ENCODE data around the gene VPS36.
"Not testable (repeated sequence)": the region's sequence is repeated elsewhere in the genome, so short reads cannot be mapped to it uniquely, and the experiment has no call there.

VPS36 gene

DNA sequence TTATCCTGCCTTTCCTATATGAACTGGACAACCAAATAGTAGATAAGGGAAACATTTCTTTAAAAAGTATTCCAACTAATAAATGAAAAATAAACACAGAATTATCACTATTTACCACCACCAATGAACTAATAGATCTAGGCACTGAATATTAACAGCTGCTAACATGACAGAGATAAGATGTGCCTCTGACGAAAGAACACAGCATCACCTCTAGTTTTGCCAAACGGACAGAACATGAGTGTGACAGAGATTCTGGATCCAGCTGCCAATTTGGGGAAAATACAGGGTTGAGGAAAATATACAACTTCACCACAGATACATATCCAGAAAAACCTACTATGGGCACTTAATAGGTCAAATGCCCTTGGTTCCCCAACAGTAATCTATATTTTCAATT, 18.0 kb downstream of the VPS36 start:
- no peak for DNase-seq

DNA sequence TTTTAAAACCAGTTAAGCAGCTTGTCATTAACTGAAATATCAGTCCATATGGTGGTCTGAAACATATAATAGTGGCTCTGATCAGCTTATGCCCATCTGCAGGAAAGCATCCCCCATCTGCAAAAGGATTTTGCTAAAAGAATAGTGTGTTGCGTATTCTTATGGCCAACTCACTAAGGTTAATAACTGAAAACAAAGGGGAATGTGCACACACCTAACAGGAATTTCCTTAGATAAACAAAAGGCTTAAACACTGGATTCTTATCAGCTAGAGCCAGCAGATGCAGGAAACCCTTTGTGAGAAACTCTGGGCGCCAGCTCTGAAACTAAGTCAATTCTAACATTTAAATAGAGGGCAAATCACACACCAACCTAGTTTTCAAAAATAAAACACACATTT, 22.1 kb downstream of the VPS36 start:
- no peak for DNase-seq

DNA sequence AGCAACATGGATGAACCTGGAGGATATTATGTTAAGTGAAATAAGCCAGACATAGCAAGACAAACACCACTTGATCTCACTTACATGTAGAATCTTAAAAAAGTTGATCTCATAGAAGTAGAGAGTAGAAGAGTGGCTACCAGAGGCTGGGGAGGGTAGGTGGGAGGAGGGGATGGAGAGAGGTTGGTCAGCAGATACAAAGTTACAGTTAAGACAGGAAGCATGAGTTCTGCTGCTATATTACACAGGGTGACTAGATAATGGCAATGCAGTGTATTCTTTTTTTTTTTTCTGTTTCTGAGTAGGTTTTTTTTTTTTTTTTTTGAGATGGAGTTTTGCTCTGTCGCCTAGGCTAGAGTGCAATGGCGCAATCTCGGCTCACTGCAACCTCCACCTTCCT, 29.2 kb downstream of the VPS36 start:
- no peak for DNase-seq

DNA sequence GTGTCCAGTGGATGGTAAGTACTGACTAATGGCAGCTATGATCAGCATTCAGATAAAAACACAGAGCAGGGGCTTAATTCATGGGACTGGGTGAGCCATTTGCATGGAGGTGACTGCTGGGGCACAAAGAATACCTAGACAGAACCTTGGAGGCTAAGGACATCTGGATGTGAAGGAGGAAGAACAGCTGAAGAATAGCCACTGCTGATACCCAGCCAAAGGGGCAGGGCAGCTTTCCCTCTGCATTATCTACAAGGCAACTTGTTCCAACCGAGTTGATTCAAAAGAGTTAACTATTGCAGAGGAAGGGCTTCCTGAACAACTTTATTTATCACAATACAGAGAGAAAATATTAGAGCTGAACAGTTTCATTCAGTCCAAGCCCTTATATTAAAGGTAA, 31.4 kb downstream of the VPS36 start:
- no peak for DNase-seq

DNA sequence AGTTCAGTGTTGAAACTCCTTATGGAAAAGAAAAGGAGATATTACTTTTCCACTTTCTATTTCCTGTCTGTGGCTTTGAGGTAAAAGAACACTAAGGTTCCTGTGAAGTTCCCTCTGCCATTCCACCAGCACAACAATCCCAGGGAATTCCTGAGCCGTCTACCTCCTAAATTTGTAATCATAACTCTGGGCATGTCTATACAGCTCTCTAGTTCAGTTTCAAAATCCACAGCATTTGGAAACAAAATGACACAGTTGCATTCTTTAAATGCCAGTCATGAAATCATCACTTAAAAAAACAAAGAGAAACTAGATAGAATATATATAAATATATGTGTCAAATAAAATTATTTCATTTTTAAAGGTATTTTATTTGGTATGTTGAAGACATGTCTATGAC, 35.5 kb downstream of the VPS36 start:
- DNase-seq: no peak

DNA sequence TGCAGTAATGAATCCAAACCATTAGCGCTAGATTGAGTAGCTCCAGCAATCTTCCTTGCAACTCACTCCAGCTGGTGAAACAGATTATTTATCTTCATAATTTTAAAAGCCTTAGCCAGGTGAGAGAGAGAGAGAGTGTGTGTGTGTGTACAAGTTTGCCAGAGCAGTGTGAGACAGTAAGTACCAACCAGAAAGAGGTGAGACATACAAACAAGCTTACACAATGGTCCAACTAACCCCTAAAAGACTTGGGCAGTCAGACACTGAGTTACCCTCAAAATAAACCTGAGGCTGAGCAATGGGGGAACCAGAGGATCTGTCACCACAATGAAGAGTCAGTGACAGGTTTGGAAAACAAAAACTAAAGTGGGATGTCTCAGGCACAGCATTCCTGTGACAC, 36.4 kb downstream of the VPS36 start:
- DNase-seq: no peak

DNA sequence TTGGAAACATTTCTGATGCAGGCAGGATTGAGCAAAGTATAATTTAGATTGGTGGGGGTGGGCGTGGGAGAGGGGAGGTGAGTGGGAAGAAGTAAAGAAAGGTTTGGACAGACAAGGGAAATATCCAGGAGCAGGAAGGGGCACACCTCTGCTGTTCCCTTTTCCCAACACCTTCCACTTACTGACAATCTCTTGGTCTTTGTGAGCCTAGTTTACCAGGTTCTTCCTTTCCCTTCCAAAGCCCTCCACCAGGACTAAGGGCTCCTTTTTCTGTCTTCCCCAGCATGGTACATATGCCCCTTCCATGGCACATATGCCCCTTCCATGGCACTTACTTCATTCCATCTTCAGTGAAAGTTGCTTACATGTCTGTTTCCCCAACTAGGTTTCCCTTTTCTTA, 38.3 kb downstream of the VPS36 start:
- no peak for DNase-seq

DNA sequence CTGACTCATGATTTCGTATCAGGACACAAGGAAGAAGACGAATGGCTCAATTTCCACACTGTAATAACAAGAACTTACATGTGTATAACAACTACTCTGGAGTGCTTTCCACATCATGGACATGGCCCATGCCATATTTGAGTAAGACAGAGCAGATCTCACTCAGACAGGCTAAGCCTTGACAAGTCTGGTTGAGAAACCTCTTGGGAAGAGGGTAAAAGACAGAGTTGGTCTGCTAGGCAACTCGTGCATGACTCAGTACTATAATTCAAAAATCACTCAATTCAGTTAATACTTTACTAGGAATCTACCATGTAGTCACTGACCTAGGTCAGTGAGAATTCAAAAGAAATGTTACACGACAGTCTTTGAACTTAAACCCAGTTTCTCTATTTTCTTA, 38.8 kb downstream of the VPS36 start:
- peak in 1 of 5 experiments; percentile 37 for DNase-seq

DNA sequence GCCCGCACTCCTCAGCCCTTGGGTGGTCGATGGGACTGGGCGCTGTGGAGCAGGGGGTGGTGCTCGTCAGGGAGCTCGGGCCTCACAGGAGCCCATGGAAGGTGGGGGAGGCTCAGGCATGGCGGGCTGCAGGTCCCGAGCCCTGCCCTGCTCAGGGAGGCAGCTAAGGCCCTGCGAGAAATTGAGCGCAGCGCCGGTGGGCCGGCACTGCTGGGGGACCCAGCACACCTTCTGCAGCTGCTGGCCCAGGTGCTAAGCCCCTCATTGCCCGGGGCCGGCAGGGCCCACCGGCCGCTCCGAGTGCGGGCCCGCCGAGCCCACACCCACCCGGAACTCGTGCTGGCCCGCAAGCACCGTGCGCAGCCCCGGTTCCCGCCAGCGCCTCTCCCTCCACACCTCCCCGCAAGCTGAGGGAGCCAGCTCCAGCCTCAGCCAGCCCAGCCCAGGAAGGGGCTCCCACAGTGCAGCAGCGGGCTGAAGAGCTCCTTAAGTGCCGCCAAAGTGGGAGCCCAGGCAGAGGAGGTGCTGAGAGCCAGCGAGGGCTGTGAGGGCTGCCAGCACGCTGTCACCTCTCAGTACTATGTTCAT, 42.3 kb downstream of the VPS36 start:
- DNase-seq: not testable (repeated sequence)

DNA sequence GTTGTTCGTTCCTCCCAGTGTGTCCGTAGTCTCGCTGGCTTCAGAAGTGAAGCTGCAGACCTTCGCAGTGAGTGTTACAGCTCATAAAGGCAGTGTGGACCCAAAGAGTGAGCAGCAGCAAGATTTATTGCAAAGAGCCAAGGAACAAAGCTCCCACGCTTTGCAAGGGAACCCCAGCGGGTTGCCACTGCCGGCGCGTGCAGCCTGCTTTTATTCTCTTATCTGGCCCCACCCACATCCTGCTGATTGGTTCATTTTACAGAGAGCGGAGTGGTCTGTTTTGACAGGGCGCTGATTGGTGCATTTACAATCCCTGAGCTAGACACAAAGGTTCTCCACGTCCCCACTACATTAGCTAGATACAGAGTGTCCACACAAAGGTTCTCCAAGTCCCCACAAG, 43.0 kb downstream of the VPS36 start:
- not testable (repeated sequence) for DNase-seq

DNA sequence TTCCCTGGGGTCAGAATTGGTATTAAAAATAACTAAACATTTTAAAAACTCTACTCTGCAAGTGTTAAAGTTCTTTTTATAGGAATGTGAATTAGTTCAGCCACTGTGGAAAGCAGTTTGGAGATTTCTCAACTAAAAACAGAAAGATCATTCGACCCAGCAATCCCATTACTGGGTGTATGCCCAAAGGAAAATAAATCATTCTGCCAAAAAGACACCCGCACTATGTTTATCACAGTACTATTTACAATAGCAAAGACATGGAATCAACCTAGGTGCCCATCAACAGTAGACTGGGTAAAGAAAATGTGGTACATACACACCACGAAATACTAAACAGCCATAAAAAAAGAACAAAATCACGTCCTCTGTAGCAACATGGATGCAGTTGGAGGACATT, 43.8 kb downstream of the VPS36 start:
- no peak for DNase-seq

DNA sequence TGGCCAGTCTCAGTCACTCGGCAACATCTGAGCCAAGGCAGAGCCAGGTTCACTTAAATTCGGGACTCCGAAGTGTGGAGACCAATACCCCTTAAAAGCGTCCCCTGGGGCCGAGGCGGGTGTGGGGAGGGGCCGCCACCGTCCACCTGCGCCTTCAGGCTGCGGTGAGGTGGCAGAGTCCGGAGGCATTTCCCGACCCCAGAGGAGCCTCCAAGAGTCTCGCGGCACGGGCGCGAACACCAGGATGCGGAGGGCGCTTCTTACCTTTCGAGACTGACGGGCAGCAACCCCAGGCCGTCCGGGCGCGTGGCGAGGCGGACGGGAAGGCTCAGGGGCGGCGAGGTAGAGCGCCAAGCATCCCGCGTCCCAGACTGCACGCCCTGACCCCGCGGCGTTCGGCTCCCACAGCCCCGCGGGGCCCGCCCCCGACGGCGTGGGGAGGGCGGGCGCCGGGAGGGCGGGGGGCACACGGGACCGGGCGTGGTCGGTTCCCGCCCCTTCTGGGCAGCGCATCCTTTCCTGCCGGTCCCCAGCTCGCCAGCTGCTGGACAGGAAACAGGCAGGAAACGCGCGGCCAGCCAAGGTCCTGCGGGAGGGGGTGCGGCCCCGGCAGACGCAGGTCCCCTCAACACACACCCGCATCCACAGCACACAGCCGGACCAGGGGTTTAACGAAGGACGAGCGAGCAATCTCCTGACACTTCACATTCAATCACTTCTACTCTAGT, 44.5 kb downstream of the VPS36 start, which contains the start of gene THSD1:
Gene THSD1, minus strand, starts transcription at position 406 of the 728 bp plus-strand sequence. CDS start 3,572 bp downstream, outside the sequence.
- DNase-seq: peak in 1 of 5 experiments; percentile 13

DNA sequence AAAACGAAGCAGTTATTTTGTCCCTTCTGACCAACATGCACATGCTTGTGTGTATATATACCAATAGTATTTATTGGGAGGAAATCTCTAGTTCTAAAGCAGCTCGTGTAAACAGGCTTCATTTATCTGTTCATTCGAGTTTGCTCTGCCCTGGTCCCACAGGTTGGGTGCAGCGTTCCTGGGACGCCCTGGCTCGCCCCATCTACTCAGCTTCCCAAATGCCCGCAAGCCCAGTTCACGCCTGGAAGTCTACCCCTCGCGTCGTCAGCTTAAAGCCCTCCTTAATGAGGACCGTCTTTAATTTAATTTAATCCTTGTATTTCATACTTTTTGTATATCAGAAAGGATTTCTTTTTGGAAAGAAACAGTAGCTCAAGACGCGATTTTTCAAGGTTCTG, 45.1 kb downstream of the VPS36 start:
- DNase-seq: no peak

DNA sequence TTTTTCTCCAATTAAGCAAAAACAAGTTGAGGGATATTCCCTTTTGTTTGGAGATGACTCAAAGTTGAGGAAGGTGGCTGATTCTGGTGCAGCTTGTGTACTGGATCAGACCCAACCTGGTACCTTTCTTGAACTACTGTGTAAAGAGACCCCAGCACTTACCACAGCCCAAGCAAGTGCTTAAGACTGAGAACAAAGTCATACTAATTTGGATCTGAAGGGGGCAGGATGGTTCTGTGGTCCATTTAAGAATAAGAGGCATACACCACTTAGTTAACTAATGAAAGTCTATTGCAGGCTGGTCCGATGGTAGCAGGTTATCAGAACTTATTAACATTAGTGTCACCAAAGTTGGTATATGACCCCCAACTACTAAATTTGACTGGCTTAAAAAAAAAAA, 50.7 kb downstream of the VPS36 start:
- DNase-seq: no peak

DNA sequence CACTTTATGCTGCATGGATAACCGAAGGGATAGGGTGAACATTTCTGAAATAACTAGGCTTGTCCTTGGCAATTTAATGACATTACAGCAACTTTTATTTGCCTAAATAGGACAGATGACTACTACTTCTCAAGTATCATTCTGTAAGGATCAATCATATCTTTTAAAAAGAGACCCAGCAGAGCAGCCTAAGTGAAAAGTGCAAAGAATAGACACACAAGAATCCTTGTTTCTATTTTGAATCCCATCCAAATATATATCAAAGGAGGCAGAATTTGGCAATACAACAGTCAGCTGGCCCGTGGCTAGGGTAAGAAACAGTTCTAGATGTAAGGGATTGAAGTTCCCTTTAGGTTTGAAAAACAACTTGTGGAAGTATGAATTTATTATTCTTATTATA, 51.4 kb downstream of the VPS36 start:
- no peak for DNase-seq

DNA sequence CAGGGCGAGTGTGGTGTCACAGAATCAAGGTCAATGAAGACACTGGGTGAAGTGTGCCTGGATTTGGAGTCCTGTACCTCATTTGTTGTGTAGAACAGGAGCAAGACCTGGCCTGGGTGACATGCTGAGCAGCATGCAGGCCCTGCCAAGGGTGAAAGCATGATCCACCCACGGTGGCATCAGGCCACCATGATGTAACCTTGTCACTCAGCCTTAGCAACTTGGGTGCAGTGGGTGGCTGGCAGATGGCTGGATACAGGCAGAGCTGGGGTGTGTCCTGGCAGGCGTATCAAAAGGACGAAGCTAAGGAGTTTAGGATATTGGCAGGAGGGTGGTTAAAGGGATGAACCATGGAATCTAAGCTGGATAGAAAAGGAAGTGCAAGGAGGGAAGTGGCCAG, 54.7 kb downstream of the VPS36 start:
- DNase-seq: no peak

DNA sequence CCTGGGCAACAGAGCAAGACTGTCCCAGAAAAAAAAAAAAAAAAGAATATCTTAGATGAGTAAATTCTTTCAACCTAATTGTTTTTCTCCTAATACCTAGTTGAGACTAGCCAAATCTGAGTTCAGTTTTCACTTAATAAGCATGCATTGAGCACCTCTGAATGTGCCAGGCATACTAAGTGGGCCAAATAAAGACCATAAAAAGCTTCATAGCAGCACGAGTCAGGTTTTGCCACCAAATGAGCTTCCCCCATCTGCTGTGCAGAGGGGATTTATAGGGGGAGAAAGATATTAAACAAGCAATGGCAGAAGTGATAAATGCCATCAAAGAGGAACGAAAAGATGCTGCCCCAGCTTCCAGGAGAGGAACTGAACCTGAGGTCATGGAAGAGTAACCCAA, 55.8 kb downstream of the VPS36 start:
- no peak for DNase-seq

DNA sequence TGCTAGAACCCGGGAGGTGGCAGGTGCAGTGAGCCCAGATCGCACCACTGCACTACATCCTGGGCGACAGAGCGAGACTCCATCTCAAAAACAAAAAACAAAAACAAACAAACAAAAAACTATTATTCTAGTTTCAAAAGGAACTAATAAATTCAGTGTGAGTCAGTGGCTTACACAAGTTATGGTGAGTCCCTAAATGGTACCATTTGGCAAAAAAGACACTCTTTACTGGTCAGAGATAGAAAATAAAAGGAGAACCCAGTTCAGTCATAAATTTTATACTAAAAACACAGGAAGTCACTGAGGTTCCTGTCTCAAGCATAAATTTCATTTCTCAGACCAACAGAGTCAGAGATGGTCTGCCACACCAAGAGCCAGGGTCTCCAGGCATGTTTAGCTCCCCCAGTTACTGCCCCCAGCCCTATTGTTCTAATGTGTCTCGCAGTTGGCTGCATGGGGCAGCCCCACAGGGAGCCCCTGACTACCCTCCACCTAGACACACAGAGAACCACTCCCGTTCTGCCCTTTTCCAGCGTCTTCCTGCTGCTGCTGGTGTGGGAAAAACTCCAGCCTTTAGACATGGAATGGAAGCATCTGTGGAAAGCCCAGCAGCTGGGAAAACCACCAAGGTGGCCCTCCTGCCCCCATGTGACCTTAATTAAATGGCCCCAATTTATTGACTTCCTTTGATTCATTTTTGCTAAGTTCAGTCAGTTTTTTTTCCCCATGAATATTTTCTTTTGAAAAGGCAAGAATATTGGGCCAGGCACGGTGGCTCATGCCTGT, 56.7 kb downstream of the VPS36 start:
- DNase-seq: no peak

DNA sequence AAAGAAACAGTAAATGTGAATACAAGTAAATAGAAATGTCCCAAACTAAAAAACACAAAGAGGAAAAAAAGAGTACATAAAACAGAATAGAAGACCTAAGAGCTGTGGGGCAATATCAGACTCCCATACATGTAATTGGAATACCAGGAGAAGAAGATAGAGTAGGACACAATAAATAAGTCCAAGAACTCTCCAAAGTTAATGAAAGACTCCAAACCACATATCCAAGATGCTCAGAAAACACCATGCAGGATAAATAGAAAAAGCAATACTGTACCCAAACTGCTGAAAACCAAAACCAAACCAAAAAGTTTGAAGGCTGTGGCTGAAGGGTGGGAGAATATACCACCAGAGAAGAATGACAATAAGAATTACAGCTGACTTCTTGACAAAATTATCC, 62.7 kb downstream of the VPS36 start:
- DNase-seq: no peak

DNA sequence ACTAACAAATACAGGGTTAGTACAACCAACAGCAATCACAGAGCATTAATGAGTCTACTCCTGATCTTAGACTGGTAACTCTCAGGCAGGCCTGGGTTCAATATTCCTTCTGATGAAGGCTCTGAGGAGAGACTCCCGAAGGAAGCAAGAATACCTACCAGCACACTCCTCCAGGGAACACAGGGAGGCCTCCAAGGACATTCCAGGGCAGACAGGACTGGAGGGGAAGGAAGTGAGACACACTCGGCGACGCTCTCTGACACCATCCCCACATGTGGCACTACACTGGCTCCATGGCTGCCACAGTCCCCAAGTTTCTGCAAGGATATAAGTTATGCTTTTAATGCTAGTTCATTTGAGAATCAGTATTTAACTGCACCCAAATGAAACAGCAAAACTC, 64.6 kb downstream of the VPS36 start:
- no peak for DNase-seq

DNA sequence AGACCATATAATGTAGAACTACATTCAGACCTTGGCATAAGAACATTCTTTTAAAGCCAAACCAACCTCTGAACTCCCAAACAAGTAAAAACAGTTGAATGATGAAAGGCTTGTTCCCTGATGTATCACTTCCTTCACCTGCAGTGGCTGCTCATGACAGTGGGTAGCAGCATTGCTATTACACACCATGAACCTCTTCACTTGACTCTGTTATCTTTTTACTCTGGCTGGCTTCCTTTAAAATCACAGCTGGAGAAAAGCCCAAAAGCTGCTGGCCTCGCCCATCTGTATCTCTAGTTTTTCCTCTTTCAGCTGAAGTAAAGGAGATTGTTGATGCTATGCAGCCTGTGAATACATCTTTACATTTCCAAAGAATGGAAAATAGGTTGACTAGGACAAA, 67.1 kb downstream of the VPS36 start:
- DNase-seq: no peak

DNA sequence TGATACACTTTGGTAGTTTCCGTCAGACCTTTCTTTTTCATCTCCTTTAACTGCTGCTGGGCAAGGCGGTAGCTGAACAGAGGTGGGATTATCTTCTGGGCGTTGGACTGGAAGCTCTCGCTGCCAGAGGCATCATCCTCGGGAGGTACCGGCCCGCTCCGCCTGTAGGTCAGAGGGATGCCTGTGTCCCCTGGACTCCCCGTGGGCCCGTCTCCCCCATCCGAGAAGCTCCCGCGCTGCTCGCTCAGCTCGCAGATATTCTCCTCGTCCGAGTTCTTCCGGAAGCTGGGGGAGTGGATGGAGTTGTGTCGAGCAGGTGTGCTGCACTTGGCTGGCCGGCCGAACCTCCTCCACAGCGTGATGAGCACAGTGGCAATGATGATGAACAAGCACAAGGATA, 72.1 kb downstream of the VPS36 start:
- DNase-seq: no peak

DNA sequence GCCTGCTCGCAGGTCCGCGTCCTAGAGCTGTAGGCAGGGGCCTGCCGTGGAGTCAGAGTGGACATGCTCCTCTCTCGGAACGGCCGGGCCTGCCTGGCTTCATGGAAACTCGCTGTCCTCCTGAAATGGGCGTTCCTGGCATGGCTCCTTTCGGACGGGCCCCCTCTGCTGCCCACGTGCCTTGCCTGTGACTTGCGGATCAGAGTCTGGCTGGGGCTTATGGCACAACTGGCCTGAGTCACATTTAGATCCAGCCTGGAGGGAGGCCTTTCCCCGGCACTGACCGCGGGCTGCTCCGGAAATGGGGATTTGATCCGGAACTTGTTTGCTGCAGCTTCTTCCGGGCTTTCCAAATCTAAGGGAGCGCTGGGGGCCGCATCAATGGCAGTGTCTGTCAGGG, 72.5 kb downstream of the VPS36 start:
- DNase-seq: no peak

DNA sequence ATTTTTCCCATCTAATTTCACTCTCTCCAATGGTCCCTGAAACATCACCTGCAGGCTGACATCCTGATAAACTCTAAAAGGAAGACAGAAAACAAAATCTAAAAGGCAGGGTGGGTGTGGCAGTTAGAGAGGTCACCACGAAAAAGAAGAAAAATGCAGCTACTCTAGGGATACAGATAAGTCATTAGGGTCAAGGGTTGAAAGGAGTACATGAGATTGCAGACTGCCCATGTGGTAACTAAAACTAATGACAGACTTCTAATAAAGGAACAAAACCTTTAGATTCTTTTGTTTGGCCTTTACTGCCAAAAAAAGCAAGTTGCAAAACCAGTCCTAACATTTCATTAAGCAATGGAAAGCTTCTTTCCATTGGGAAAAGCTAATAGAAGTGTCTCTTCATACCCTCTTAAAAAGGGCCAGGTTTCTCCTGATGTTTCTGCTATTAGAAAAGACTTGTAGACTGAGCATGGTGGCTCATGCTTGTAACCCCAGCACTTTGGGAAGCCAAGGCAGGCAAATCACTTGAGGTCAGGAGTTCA, 75.5 kb downstream of the VPS36 start:
- no peak for DNase-seq
